ENCODE measurements around the gene CAPN5.

DNA sequence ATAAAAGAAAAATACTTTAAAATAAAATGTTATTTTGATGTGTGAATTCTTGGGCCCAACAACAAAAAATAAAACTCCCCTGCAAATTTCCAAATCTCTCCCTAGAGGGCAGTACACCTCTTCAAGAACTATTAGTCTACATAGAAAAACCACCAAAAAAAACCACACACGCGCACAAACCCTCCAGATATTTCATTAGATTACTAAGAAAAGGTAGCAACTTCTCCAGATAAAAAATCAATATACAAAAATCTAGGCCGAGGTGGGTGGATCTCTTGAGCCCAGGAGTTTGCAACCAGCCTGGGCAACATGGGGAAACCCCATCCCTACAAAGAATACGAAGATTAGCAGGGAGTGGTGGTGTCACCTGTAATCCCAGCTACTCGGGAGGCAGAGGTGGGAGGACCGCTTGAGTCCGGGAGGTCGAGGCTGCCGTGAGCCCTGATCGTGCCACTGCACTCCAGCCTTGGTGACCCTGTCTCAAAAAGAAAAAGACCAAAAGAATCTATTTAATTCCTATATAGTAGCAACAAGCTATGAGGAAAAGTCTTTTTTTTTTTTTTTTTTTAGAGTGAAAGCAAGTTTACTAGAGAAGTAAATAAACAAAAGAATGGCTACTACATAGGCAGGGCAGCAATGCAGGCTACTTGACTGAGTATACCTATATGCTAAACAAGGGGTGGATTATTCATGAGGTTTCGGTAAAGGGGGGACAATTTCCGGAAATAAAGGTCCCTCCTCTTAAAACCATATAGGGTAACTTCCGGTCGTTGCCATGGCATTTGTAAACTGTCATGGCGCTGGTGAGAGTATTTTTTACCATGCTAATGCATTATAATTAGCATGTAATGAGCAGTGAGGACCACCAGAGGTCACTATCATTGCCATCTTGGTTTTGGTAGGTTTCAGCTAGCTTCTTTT lies 19.5 kb upstream of the CAPN5 start:
- TF ChIP-seq, protein P1, sequence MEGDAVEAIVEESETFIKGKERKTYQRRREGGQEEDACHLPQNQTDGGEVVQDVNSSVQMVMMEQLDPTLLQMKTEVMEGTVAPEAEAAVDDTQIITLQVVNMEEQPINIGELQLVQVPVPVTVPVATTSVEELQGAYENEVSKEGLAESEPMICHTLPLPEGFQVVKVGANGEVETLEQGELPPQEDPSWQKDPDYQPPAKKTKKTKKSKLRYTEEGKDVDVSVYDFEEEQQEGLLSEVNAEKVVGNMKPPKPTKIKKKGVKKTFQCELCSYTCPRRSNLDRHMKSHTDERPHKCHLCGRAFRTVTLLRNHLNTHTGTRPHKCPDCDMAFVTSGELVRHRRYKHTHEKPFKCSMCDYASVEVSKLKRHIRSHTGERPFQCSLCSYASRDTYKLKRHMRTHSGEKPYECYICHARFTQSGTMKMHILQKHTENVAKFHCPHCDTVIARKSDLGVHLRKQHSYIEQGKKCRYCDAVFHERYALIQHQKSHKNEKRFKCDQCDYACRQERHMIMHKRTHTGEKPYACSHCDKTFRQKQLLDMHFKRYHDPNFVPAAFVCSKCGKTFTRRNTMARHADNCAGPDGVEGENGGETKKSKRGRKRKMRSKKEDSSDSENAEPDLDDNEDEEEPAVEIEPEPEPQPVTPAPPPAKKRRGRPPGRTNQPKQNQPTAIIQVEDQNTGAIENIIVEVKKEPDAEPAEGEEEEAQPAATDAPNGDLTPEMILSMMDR (conservative IDR thresholded peaks at IDR 0.05), result peak; percentile 64
- no peak for TF ChIP-seq ZFX (IDR thresholded peaks at IDR 0.05)
